Ovary (tissue), 3 donors: ENCODE data around the gene DTNBP1.

Experiments
- CTCF ChIP-seq, 3 donors: fragments of 450-650 bp in 2 of 3; fragments of 200-600 bp in 1 of 3; IDR thresholded peaks; one replicate each; pipeline versions ENCODE4 v1.5.1 to v1.8.0; 2016 to 2022; ENCODE audit warnings: antibody characterized with exemption in 3 of 3, mild to moderate bottlenecking in 1 of 3
- POLR2A ChIP-seq: fragments of 450-650 bp; IDR thresholded peaks from one replicate; pipeline ENCODE4 v1.6.1; 2017; ENCODE audit warnings: antibody characterized with exemption, mild to moderate bottlenecking, moderate library complexity
- donor health status: DM: no; HTN: no; CAD: no.

- TF ChIP-seq CTCF (IDR thresholded peaks at IDR 0.05) (no peak), POLR2A (no peak)
These were observed 159.5 kb downstream of the DTNBP1 start for GRCh38 chr6:15503346-15503680.
